Astrocyte (in vitro differentiated cells and primary cell): ENCODE results near the gene PTPN14.

Source experiments
- CTCF ChIP-seq: IDR thresholded peaks from 2 replicates; pipeline ENCODE4 v1.5.1; 2011; ENCODE audit warnings: low read depth, mild to moderate bottlenecking, inconsistent platforms, low read length, moderate library complexity; ENCODE audit not compliant: insufficient read depth
- EZH2 ChIP-seq: IDR thresholded peaks from 2 replicates; pipeline ENCODE4 v1.6.1; 2012; ENCODE audit warnings: mild to moderate bottlenecking, low read length, inconsistent platforms; ENCODE audit not compliant: insufficient read depth

GRCh38 chr1:214383381-214384372 lies 167.7 kb downstream of the PTPN14 start:
- TF ChIP-seq EZH2 (no peak), CTCF (no peak)
